NCI-H748 (cell line): ENCODE measurements around the gene ACOT7.

Experiments
- DNase-seq: peaks from one replicate; lab custom pipeline; 2025; ENCODE audit not compliant: unreplicated experiment; lab: John Stamatoyannopoulos, UW

ACOT7 gene

GRCh38 chr1:6256645-6257044 is 136.9 kb downstream of the ACOT7 start:
- no peak for DNase-seq

- DNase-seq = no peak
Observed at GRCh38 chr1:6254691-6255090, 138.9 kb downstream of the ACOT7 start.

GRCh38 chr1:6253380-6253779 is 140.2 kb downstream of the ACOT7 start:
- DNase-seq = no peak

- DNase-seq = no peak
Observed at GRCh38 chr1:6252374-6252710, 141.2 kb downstream of the ACOT7 start.

- DNase-seq = no peak
Observed at GRCh38 chr1:6251681-6252373, 141.7 kb downstream of the ACOT7 start.

- no peak for DNase-seq
Observed at GRCh38 chr1:6251233-6251632, 142.3 kb downstream of the ACOT7 start.

GRCh38 chr1:6249739-6250689 is 143.6 kb downstream of the ACOT7 start:
- peak; percentile 39 for DNase-seq

- DNase-seq = peak; percentile 32
Observed at GRCh38 chr1:6248932-6249738, 144.4 kb downstream of the ACOT7 start.

GRCh38 chr1:6248161-6248776 is 145.3 kb downstream of the ACOT7 start:
- no peak for DNase-seq

- DNase-seq = no peak
Observed at GRCh38 chr1:6247651-6248050, 145.9 kb downstream of the ACOT7 start.

GRCh38 chr1:6246497-6247467 is 146.8 kb downstream of the ACOT7 start:
- DNase-seq = peak; percentile 77

- DNase-seq = peak; percentile 80
Observed at GRCh38 chr1:6245869-6246496, 147.6 kb downstream of the ACOT7 start.

GRCh38 chr1:6245086-6245868 is 148.3 kb downstream of the ACOT7 start:
- peak; percentile 84 for DNase-seq

- no peak for DNase-seq
Observed at GRCh38 chr1:6244401-6245049, 149.0 kb downstream of the ACOT7 start.

GRCh38 chr1:6243993-6244392 is 149.6 kb downstream of the ACOT7 start, which contains the start of gene HES3:
TSS of gene HES3 (plus strand) at chr1:6244179. CDS start at chr1:6244366, 187 bp downstream.
- no peak for DNase-seq

GRCh38 chr1:6243053-6243834 is 150.3 kb downstream of the ACOT7 start:
- no peak for DNase-seq
